NCI-H82 (cell line): ENCODE measurements around the gene RPRD1B.

Experiments
- DNase-seq: peaks from one replicate; lab custom pipeline; 2025; lab: John Stamatoyannopoulos, UW

RPRD1B gene

GRCh38 chr20:38120625-38120988 is 87.1 kb downstream of the RPRD1B start:
- no peak for DNase-seq

GRCh38 chr20:38121741-38122140 is 88.2 kb downstream of the RPRD1B start:
- DNase-seq: no peak

GRCh38 chr20:38123021-38123587 is 89.6 kb downstream of the RPRD1B start:
- no peak for DNase-seq

- DNase-seq: peak; percentile 31
Observed at GRCh38 chr20:38125157-38126056, 91.9 kb downstream of the RPRD1B start.

GRCh38 chr20:38126146-38126921 is 92.8 kb downstream of the RPRD1B start:
- no peak for DNase-seq

- DNase-seq: peak; percentile 15
Observed at GRCh38 chr20:38126932-38127621, 93.5 kb downstream of the RPRD1B start.

- no peak for DNase-seq
Observed at GRCh38 chr20:38127920-38128528, 94.5 kb downstream of the RPRD1B start.

- no peak for DNase-seq
Observed at GRCh38 chr20:38128691-38129090, 95.1 kb downstream of the RPRD1B start.

- DNase-seq: no peak
Observed at GRCh38 chr20:38129248-38129865, 95.8 kb downstream of the RPRD1B start.

- no peak for DNase-seq
Observed at GRCh38 chr20:38129893-38130609, 96.5 kb downstream of the RPRD1B start.

GRCh38 chr20:38130687-38131587 is 97.4 kb downstream of the RPRD1B start:
- no peak for DNase-seq

GRCh38 chr20:38131588-38132121 is 98.1 kb downstream of the RPRD1B start:
- no peak for DNase-seq

GRCh38 chr20:38132156-38132909 is 98.8 kb downstream of the RPRD1B start:
- no peak for DNase-seq

- DNase-seq: no peak
Observed at GRCh38 chr20:38132910-38133501, 99.5 kb downstream of the RPRD1B start.

GRCh38 chr20:38133680-38134426 is 100.3 kb downstream of the RPRD1B start:
- DNase-seq: no peak

- DNase-seq: no peak
Observed at GRCh38 chr20:38134427-38135270, 101.1 kb downstream of the RPRD1B start.

- DNase-seq: no peak
Observed at GRCh38 chr20:38135271-38135650, 101.7 kb downstream of the RPRD1B start.
